CD4-positive, alpha-beta T cell treated with Interleukin-6 at 100 ng/mL for 8 hours (primary cell): ENCODE data around the gene SH3GL1.

Experiments used
- DNase-seq: peaks from one replicate; pipeline ENCODE4 v3.0.0-alpha.2; 2020; ENCODE audit warnings: mixed read lengths, low spot score

SH3GL1 gene

DNA sequence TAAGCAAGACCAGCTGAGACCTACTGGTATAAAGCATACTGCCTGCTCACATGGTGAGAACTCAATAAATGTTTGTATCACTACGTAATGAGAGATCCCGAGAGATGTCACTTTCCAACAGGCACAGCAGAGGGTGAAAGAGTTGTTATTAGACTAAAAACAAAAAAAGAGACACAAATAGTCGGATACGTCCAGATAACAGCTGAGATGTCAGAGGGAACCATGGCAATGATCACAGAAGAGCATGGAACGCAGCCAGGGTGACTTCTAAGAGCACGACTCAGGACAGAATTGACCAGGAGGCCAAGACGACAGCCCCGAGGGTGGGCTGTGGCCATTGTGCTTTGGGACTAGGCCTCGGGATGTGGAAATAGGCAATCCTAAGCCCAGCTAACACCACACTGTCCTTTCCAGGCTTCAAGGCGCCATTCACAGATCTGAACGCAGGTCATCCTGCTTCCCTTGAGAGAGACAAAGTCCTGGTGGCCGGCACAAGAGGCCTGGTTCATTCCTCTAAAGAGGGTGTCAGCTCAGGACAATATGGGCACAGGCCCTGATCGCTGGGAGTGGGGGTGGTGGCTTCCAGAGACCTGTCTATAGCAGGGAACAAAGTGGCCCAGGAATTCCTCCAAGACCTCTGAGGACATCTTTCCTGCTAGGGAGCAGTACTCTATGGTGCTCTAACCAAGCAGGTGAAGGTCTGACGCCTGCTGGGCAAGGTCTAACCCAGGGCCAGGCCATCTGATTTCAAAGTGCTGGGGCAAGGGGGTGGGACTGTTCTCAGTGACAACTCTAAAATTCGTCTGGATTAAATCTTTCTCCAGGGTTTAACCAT, 3.2 kb downstream of the SH3GL1 start:
- DNase-seq = no peak

DNA sequence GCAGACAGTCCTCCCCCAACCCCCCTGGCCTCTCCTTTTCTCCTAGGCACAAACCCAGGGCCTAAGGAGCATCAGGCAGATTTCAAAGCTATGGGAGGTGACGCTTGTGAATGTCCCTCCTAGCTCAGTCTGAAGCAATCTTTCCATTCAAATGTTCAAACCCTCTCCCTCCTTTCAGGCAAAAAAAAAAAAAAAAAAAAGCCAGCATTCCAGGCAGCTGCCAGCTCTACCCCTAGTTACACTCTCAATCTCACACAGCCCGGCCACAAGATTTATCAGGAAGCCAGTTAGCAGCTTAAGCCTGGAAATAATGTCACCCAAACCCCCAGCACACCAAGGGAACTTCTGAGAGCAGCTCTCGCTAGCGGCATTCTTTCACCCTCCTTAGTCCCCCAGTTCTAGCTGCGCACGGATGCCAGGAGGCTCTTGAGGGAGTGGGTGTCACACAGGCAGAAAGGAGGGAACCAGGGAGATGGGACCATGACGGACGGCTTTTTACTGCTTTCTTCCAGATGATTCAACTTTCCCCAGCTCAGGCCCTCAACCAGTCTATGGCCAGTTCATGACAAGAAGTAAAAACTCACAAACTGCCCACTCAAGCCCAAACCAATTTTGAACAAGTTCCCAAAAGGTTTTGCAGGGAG, 6.3 kb downstream of the SH3GL1 start:
- no peak for DNase-seq

DNA sequence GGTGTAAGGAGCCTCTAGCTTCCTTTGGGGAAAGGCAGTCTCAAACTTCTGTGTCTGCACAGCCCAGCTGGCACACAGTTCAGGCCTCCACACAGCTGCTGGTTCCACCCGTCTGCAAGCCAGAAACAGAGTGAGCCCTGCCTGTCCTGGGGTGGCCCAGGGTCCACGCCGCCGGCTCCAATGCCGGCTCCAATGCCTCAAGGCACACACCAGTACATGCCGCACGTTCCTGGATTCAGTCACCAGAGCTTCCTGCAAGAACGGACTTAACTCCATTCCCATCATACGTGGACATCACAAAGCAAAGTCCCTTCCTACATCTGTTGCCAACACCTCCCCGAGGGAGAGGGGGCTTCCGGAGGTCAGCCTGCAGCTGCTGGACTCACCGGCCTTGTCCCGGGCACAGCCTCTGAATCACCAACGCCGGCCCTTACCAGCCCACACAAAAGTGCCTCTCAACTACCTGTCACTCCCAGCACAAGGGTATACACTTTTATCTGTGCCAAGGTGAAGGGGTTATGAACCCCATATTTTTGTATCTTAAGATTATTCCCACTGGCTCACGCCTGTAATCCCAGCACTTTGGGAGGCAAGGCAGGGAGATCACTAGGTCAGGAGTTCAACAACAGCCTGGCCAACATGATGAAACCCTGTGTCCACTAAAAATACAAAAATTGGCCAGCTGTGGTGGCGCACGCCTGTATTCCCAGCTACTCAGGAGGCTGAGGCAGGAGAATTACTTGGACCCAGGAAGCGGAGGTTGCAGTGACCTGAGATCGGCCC, 8.5 kb downstream of the SH3GL1 start:
- DNase-seq = no peak

GRCh38 chr19:4391306-4391693, 9.0 kb downstream of the SH3GL1 start:
- no peak for DNase-seq

GRCh38 chr19:4390567-4391305, 9.6 kb downstream of the SH3GL1 start:
- no peak for DNase-seq

DNA sequence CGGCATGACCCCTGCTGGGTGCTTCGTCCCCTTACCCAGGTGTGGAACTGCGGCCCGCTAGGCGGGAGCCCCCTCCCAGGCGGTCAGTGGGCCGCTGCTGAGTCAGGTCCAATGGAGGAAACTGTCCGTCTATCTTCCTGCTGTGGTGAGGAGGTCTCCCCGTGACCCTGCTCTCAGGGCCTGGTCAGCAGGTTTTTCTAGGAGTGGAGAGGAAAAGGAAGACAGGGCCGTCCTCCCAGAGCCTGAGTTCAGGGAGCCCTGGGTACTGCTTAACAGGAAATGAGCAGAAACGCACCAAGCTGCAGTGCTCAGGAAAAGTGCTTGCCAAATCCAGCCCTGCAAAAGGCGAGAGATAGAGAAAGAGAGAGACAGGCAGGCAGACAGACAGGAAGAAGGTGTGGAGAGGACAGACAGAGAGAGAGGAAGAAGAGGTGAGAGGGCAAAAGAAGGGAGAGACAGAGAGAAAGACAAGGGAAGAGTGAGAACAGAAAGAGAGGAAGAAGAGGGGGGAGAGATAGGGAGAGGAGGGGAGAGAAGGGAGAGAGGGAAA, 10.3 kb downstream of the SH3GL1 start:
- no peak for DNase-seq

GRCh38 chr19:4389511-4390016, 10.8 kb downstream of the SH3GL1 start:
- no peak for DNase-seq

DNA sequence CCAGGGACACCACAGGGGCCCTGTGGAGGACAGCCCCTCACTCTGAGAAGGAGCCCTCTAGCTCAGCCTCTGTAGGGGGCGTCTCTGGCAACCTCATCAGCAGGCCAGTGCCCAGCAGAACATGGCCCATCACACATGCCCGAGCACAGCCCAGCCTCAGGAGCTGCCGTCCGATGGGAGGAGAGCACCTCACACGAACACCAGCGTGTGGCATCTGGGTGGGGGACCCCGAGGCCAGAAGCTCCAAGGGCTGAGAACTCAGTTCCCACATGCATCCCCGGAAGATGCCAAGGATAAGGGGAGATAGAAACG, 11.3 kb downstream of the SH3GL1 start:
- no peak for DNase-seq

DNA sequence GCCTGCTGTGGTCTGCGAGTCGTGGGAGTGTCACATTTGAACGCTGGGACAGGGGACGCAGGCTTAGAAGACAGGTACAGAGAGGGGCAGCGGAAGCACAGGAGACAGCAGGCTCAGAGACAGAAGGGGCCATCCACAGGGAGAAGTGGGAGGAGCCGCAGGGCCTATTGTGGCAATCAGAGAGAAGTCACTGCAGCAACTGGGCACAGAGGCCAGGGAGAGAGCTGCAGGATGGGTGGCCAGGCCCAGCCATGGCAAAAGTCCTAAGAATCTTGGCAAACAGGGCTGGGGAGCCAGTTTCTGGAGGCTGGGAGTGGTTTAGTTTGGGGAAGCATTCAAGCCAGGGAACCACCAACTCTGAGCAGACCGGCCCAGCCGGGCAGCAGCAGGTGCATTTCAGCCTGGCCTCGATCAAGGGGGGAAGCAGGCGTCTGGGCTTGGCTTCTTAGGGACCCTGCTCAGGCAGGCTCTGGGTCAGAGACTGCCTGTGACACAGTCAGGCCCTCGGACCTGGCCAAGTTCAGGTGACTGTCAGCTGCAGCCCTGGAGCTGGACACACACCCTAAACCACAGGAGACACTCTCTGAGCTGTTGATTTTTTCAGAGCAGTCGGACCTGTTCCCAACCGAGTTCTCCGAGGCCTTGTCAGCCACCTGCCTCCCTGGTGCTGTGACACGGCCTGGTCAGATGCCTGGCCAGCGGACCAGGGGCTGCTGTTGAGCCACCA, 11.8 kb downstream of the SH3GL1 start:
- DNase-seq = no peak

- DNase-seq = no peak
These were observed 14.1 kb downstream of the SH3GL1 start for GRCh38 chr19:4386041-4386782.

GRCh38 chr19:4385291-4386040, 14.9 kb downstream of the SH3GL1 start:
- no peak for DNase-seq

GRCh38 chr19:4380254-4380727, 20.1 kb downstream of the SH3GL1 start:
- peak; percentile 66 for DNase-seq

- DNase-seq = no peak
These were observed 20.7 kb downstream of the SH3GL1 start for GRCh38 chr19:4379383-4380253.

DNA sequence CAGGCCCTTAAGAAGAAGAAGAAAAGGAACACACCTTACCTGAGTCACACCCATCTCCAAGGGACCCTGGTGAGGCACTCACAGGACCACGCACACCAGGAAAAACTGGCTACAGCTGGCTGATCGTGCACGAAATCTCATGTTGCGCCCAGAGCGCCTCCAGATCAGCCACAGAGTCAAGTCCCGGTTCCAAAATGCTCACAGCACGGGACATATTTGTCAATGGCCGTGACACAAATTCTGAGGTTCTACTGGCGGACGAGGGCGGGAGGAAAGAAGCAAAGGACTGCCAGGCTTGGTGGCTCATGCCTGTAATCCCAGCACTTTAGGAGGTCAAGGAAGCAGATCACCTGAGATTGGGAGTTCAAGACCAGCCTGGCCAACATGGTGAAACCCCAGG, 21.5 kb downstream of the SH3GL1 start:
- no peak for DNase-seq

- DNase-seq = no peak
These were observed 23.2 kb downstream of the SH3GL1 start for GRCh38 chr19:4376991-4377781.

DNA sequence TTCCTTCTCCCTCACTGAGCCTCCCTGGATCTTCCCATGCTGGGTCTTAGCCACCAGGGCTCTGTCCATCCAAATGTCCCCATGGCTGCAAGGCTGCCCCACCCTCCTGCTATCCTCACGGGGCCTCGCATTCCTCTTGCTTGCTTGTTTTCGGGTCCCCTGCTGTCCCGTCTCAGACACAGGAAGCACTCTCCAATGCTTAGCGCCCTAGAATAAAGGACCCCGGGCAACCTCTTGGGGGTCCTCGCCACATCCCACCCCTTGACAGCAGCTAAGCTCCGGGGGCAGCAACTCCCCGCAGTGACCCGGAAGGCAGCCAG, 23.7 kb downstream of the SH3GL1 start:
- DNase-seq = no peak

DNA sequence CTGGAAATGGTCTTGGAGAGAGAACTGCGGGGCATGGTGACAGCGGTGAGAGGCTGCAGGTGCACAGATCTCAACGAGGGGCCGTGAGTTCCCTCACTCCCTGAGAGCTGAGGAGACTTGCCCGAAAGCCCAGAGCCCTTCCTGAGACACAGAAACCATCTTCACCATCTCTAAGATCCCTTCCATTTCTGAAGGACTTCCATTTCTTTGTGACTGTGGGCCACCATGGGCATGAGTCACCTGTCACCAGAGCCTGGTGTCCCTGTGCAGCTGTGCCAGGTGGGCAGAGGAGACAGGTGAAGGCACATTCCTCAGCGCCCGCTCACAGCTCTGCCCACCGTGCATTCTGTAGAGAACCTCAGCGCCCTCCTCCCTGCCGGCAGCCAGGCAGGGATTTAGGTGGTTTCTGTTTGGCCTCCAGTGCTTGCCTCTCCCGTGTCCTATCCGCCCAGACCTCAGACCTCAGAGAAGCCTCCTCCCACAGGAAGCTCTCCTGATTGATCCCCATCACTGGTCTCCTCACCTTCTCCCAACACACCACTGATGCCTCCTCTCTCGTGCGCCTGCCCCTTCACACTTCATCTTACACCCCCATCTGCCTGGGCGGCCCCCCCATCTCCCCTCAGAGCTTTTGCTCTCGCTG, 24.2 kb downstream of the SH3GL1 start:
- DNase-seq = no peak
